WTC11 (cell line): ENCODE measurements around the gene RPS27A. TPM values are rescaled to one million over a fixed set of nuclear protein-coding genes. Genes with fewer than 3 reads are reported as not detected.
A peak's percentile ranks its signal among the peaks of the same experiment; 100 is the strongest.

Source experiments
- ATAC-seq: fragments of 200-7000 bp; cut with Tn5 transposase; 2 replicates; pipeline ENCODE4 v1.10.0; 2021; ENCODE audit warnings: mild to moderate bottlenecking, moderate library complexity
- CTCF ChIA-PET: fragments of 300-600 bp; sonication (Branson Sonifier 250); formaldehyde crosslinking; loops from one replicate; lab custom pipeline; 2021; ENCODE audit warnings: antibody characterized with exemption; lab: Charles Lee
- POLR2A ChIA-PET: fragments of 350-600 bp; sonication (Branson Sonifier 250); formaldehyde crosslinking; loops from one replicate; lab custom pipeline; 2021; ENCODE audit warnings: antibody characterized with exemption; lab: Charles Lee
- DNase-seq: peaks from one replicate; pipeline ENCODE4 v3.0.0; 2021; ENCODE audit warnings: low spot score
- H3K27ac Mint-ChIP-seq: 2 replicates; pipeline ENCODE4 v1.8.0; 2021; ENCODE audit warnings: mixed read lengths
- H3K27me3 Mint-ChIP-seq: 2 replicates; pipeline ENCODE4 v1.8.0; 2021; ENCODE audit warnings: low read depth, mild to moderate bottlenecking, moderate library complexity, mixed read lengths
- H3K36me3 Mint-ChIP-seq: 2 replicates; pipeline ENCODE4 v1.8.0; 2021; ENCODE audit warnings: mixed read lengths
- H3K4me1 Mint-ChIP-seq: 2 replicates; pipeline ENCODE4 v1.8.0; 2022; ENCODE audit warnings: mixed read lengths
- H3K4me3 Mint-ChIP-seq: 2 replicates; pipeline ENCODE4 v1.8.0; 2021; ENCODE audit warnings: mild to moderate bottlenecking, moderate library complexity, mixed read lengths
- H3K9me3 Mint-ChIP-seq: 2 replicates; pipeline ENCODE4 v1.8.0; 2021; ENCODE audit warnings: mixed read lengths
- CTCF ChIP-seq: fragments of 200-600 bp; IDR thresholded peaks from 2 replicates; pipeline ENCODE4 v1.8.0; 2022; ENCODE audit warnings: antibody characterized with exemption
- EMX1 ChIP-seq: fragments of 250-450 bp; sonication (Bioruptor Pico); IDR thresholded peaks from 2 replicates; pipeline ENCODE4 v1.8.0; 2021; ENCODE audit warnings: mild to moderate bottlenecking
- ETV6 ChIP-seq: sonication (generic); formaldehyde crosslinking; IDR thresholded peaks from 2 replicates; pipeline ENCODE4 v1.8.1; 2022; ENCODE audit warnings: mild to moderate bottlenecking, missing genetic modification reagents
- IRF2 ChIP-seq: sonication (generic); formaldehyde crosslinking; IDR thresholded peaks from 2 replicates; pipeline ENCODE4 v1.8.0; 2022; ENCODE audit warnings: low read depth, missing genetic modification reagents, borderline replicate concordance
- JUN ChIP-seq: sonication (generic); formaldehyde crosslinking; IDR thresholded peaks from 2 replicates; pipeline ENCODE4 v1.8.0; 2023; ENCODE audit warnings: mild to moderate bottlenecking, missing genetic modification reagents
- MYBL2 ChIP-seq: sonication (generic); formaldehyde crosslinking; IDR thresholded peaks from 2 replicates; pipeline ENCODE4 v1.8.1; 2023; ENCODE audit warnings: mild to moderate bottlenecking, moderate library complexity, missing genetic modification reagents
- NFYB ChIP-seq: sonication (generic); formaldehyde crosslinking; conservative IDR thresholded peaks from 2 replicates; pipeline ENCODE4 v1.8.0; 2022; ENCODE audit warnings: low read depth, missing genetic modification reagents
- NR2C2 ChIP-seq: sonication (generic); formaldehyde crosslinking; IDR thresholded peaks from 2 replicates; pipeline ENCODE4 v1.8.0; 2022; ENCODE audit warnings: mild to moderate bottlenecking, missing genetic modification reagents
- NR3C1 ChIP-seq: sonication (generic); formaldehyde crosslinking; conservative IDR thresholded peaks from 2 replicates; pipeline ENCODE4 v1.8.1; 2023; ENCODE audit warnings: low read depth, mild to moderate bottlenecking, missing genetic modification reagents
- RORB ChIP-seq: fragments of 250-450 bp; sonication (Bioruptor Pico); IDR thresholded peaks from 2 replicates; pipeline ENCODE4 v1.9.0; 2021; ENCODE audit warnings: mild to moderate bottlenecking
- TEAD4 ChIP-seq: sonication (generic); formaldehyde crosslinking; IDR thresholded peaks from 2 replicates; pipeline ENCODE4 v1.8.0; 2022; ENCODE audit warnings: mild to moderate bottlenecking, missing genetic modification reagents
- USF2 ChIP-seq: sonication (generic); formaldehyde crosslinking; IDR thresholded peaks from 2 replicates; pipeline ENCODE4 v1.8.1; 2023; ENCODE audit warnings: mild to moderate bottlenecking, missing genetic modification reagents, moderate library complexity
- total RNA-seq: library from RNA; stranded (reverse); gene quantifications from 3 replicates; pipeline ENCODE4 v1.2.3, GENCODE V29; 2021
- TF ChIP-seq, protein P1 (sequence below): fragments of 250-450 bp; sonication (Bioruptor Pico); IDR thresholded peaks from 2 replicates; pipeline ENCODE4 v2.1.2; 2022; ENCODE audit warnings: mild to moderate bottlenecking, moderate library complexity
- TF ChIP-seq, protein P2 (sequence below): sonication (generic); formaldehyde crosslinking; conservative IDR thresholded peaks from 2 replicates; pipeline ENCODE4 v1.8.1; 2022; ENCODE audit warnings: mild to moderate bottlenecking, missing genetic modification reagents
- TF ChIP-seq, protein P3 (sequence below): sonication (generic); formaldehyde crosslinking; IDR thresholded peaks from 2 replicates; pipeline ENCODE4 v1.8.1; 2023; ENCODE audit warnings: mild to moderate bottlenecking, missing genetic modification reagents

Gene RPS27A
- total RNA-seq, 1 experiment from 2014 or later, result 1,424 TPM

GRCh38 chr2:55228226-55228563, 4.3 kb upstream of the RPS27A start:
- ChIA-PET CTCF (no interaction called here), POLR2A (no interaction called here)
- no peak overlapping the region for H3K27ac Mint-ChIP-seq
- H3K36me3 Mint-ChIP-seq, result peaks cover 9% of the 10 kb centered on the region
- H3K9me3 Mint-ChIP-seq, result no peaks in the 10 kb centered on the region
- peaks cover 18% of the 10 kb centered on the region for H3K4me1 Mint-ChIP-seq
- H3K4me3 Mint-ChIP-seq, result no peak overlapping the region
- no peak for TF ChIP-seq TEAD4 (CRISPR knock-in tag)
- TF ChIP-seq, protein P1, sequence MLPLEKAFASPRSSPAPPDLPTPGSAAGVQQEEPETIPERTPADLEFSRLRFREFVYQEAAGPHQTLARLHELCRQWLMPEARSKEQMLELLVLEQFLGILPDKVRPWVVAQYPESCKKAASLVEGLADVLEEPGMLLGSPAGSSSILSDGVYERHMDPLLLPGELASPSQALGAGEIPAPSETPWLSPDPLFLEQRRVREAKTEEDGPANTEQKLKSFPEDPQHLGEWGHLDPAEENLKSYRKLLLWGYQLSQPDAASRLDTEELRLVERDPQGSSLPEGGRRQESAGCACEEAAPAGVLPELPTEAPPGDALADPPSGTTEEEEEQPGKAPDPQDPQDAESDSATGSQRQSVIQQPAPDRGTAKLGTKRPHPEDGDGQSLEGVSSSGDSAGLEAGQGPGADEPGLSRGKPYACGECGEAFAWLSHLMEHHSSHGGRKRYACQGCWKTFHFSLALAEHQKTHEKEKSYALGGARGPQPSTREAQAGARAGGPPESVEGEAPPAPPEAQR (CRISPR knock-in tag), result no peak
- no peak for TF ChIP-seq NR3C1
- TF ChIP-seq JUN (CRISPR knock-in tag), result no peak
- no peak for TF ChIP-seq RORB (CRISPR knock-in tag)
- no peak for TF ChIP-seq ETV6 (CRISPR knock-in tag)
- TF ChIP-seq IRF2 (CRISPR knock-in tag), result no peak
- TF ChIP-seq NFYB (CRISPR knock-in tag), result no peak
- no peak for TF ChIP-seq NR2C2 (CRISPR knock-in tag)
- TF ChIP-seq, protein P2, sequence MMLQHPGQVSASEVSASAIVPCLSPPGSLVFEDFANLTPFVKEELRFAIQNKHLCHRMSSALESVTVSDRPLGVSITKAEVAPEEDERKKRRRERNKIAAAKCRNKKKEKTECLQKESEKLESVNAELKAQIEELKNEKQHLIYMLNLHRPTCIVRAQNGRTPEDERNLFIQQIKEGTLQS (CRISPR knock-in tag), result no peak
- no peak for TF ChIP-seq EMX1
- no peak for TF ChIP-seq USF2
- TF ChIP-seq CTCF, result no peak
- TF ChIP-seq, all 79 proteins: peak for 0
- DNase-seq, result no peak
- no peaks in the 10 kb centered on the region for H3K27me3 Mint-ChIP-seq
- no peak for ATAC-seq

DNA sequence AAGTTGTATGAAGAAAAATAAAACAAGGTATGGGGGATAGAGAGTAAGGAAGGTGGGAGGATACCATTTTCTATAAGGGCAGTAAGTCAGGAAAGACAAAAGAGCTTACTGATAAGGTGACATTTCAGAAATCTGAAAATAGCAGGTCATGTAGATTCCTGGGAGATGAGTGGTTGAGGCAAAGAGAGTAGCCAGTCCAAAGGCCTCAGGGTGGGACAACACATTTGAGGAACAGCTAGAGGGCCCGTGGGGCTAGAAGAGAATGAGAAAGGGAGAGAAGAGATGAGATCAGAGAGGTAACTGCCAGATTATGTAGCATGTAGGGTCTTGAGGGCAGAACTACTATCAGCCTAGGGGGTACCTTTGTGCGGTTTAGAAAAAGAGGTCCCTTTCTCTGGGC, 3.3 kb upstream of the RPS27A start:
- Mint-ChIP-seq H3K27ac (peak overlapping the region; percentile 52; the same call in 1 of the 2 replicates), H3K4me3 (no peak overlapping the region)
- CTCF ChIA-PET, result no interaction called here

GRCh38 chr2:55230551-55230950, 1.9 kb upstream of the RPS27A start:
- peak overlapping the region; percentile 100 for H3K4me3 Mint-ChIP-seq
- H3K9me3 Mint-ChIP-seq, result no peaks in the 10 kb centered on the region
- DNase-seq (no peak), ATAC-seq (no peak)
- H3K36me3 Mint-ChIP-seq, result peaks cover 33% of the 10 kb centered on the region
- CTCF ChIA-PET, result interaction anchor here (0.6 to 0.7 kb wide), 2 partner anchors 8 to 205 kb away, joined by 4 to 5 read pairs; no protein-coding TSS in a partner anchor
- POLR2A ChIA-PET, result interaction anchor here (0.7 kb wide), 1 partner anchor 361 kb away, joined by 8 read pairs; no protein-coding TSS in a partner anchor
- H3K27me3 Mint-ChIP-seq, result no peaks in the 10 kb centered on the region
- peaks cover 28% of the 10 kb centered on the region for H3K4me1 Mint-ChIP-seq
- no peak for TF ChIP-seq MYBL2 (CRISPR knock-in tag)
- TF ChIP-seq, all 79 proteins: peak for 0
- H3K27ac Mint-ChIP-seq, result peak overlapping the region; percentile 29; the same call in 1 of the 2 replicates

More for the DNA sequence above, 3.3 kb upstream of the RPS27A start:
- Mint-ChIP-seq H3K27me3 (no peaks in the 10 kb centered on the region), H3K9me3 (no peaks in the 10 kb centered on the region)
- DNase-seq (no peak), ATAC-seq (no peak)
- POLR2A ChIA-PET, result interaction anchor here (0.6 kb wide), 1 partner anchor 27 kb away, joined by 3 read pairs; no protein-coding TSS in a partner anchor
- TF ChIP-seq, protein P3, sequence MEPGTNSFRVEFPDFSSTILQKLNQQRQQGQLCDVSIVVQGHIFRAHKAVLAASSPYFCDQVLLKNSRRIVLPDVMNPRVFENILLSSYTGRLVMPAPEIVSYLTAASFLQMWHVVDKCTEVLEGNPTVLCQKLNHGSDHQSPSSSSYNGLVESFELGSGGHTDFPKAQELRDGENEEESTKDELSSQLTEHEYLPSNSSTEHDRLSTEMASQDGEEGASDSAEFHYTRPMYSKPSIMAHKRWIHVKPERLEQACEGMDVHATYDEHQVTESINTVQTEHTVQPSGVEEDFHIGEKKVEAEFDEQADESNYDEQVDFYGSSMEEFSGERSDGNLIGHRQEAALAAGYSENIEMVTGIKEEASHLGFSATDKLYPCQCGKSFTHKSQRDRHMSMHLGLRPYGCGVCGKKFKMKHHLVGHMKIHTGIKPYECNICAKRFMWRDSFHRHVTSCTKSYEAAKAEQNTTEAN (CRISPR knock-in tag), result no peak
- TF ChIP-seq, all 79 proteins: peak for 0
- Mint-ChIP-seq H3K36me3 (peaks cover 20% of the 10 kb centered on the region), H3K4me1 (peaks cover 26% of the 10 kb centered on the region)
